Ovary (tissue), 9 donors: ENCODE data around the gene WDFY4. TPM values are rescaled to one million over a fixed set of nuclear protein-coding genes. Genes with fewer than 3 reads are reported as not detected.

Experiments used
- DNase-seq, 5 donors: peaks; one replicate each; pipeline ENCODE4 v3.0.0-alpha.2; 2019 to 2020
- H3K27ac ChIP-seq, 2 donors: fragments of 200-600 bp; one replicate each; pipeline versions ENCODE4 v1.5.1 to v1.8.0; 2019 to 2022
- H3K27me3 ChIP-seq: fragments of 200-600 bp; one replicate; pipeline ENCODE4 v1.8.0; 2022
- H3K36me3 ChIP-seq: fragments of 200-600 bp; sonication (generic); one replicate; pipeline ENCODE4 v1.5.1; 2019
- H3K4me1 ChIP-seq: one replicate; pipeline ENCODE4 v1.8.1; 2013; ENCODE audit warnings: mild to moderate bottlenecking, moderate library complexity; ENCODE audit not compliant: insufficient read depth
- H3K4me3 ChIP-seq: fragments of 200-600 bp; sonication (generic); one replicate; pipeline ENCODE4 v1.5.1; 2017
- H3K9me3 ChIP-seq, 2 donors: fragments of 200-600 bp in 1 of 2; sonication (generic) in 1 of 2; one replicate each; pipeline versions ENCODE4 v1.5.1 to v1.8.1; 2013 to 2019; ENCODE audit warnings: mild to moderate bottlenecking in 1 of 2, moderate library complexity in 1 of 2
- EP300 ChIP-seq: sonication (generic); formaldehyde crosslinking; IDR thresholded peaks from one replicate; pipeline ENCODE4 v1.6.1; 2017; ENCODE audit warnings: antibody characterized with exemption
- POLR2A ChIP-seq: fragments of 450-650 bp; IDR thresholded peaks from one replicate; pipeline ENCODE4 v1.6.1; 2017; ENCODE audit warnings: antibody characterized with exemption, mild to moderate bottlenecking, moderate library complexity
- WGBS, 3 donors: extraction: QIAGEN DNeasy Blood & Tissue Kit in 1 of 3; methylation state at CpG; one replicate each; pipeline versions ENCODE4 v1.1.5 to v1.1.7; 2013 to 2017; 5-methylcytosine and 5-hydroxymethylcytosine counted together
- intact Hi-C, 4 donors: fragments of 100-400 bp; cut with DNase I; formaldehyde crosslinking; loops; one replicate each; pipeline versions ENCODE4 v1.11.0 to v1.15.1; 2022 to 2023
- polyA plus RNA-seq, 2 donors: library from polyadenylated mRNA; stranded (reverse); fragments of 200-250 nt in 1 of 2; fragments of 350-450 nt in 1 of 2; fragmentation: Illumina TruSeq in 1 of 2; extraction: RNeasy Lipid Tissue Mini Kit (QIAGEN cat#74804) in 1 of 2; gene quantifications; one replicate each; pipeline ENCODE4 v1.2.3, GENCODE V29; 2013 to 2014
- total RNA-seq, 7 donors: library from RNA; depleted of rRNA in 2 of 7; stranded (reverse); fragments of >200 nt in 2 of 7; fragmentation: NEBNext Ultra II Directional in 3 of 7; extraction: Animal tissue kit (Norgen Biotek cat#: 25700) in 3 of 7; gene quantifications; one replicate each; pipeline versions ENCODE4 v1.1.0 to v1.2.4, GENCODE V29; 2016 to 2023
- TF ChIP-seq, protein P1 (sequence below), 3 donors: fragments of 450-650 bp in 2 of 3; fragments of 200-600 bp in 1 of 3; IDR thresholded peaks; one replicate each; pipeline versions ENCODE4 v1.5.1 to v1.8.0; 2016 to 2022; ENCODE audit warnings: antibody characterized with exemption in 3 of 3, mild to moderate bottlenecking in 1 of 3
- donor health status: DM: no; HTN: no; CAD: no; lungs with moderate emphysema.
- donor health status: DM: no; HTN: no; CAD: no.
- donor health status: Bipolar disorder and iron deficiency.
- donor health status: DM: yes; HTN: yes; CAD: no.
- donor health status: DM: no; HTN: no; CAD: no.
- donor health status: DM: yes; HTN: yes; CAD: no.

WDFY4 gene
- total and polyA plus RNA-seq, 9 donors, result 0.54 to 4.2 (median 1.7) TPM

DNA sequence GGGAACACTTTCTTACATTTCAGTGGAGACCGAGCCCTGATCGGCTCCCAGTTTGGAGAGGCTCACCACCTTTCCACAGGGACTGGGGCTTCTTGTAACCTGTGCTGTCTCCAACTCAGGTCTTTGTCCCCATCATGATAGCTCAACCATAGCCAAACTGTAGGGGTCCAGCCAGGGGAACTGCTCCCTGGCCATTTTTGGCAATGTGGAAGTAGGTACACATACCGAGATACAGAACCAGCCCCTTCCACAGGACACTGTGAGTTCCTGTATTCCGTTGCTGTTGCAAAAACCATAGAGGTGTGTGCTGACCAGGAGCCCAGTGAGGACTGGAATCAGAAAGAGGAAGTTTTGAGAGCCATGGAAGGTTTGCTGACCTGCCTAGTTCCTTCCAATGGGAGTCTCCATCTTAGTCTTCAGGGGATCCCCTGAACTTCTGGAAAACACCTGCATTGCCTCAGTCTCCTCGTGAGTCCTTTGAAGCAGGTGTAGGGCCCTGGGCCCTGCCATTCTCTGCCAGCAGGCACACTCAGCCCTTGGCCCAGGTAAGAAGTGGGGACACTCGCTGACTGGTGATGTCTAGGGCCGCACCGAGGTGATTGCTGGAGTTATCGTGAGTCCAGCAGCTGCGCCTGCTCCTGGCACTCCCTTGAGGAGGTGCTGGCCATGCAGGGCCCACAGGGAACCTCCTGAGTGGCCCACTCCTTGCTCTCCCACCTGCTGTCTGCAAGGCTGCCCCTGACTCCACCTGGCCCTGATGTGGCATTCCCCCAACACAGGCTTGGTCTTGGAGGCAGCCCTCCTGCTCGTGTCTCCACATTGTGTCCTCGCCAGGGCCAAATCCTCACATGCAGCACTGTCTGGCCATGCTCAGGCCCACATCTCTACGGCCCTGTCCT is 11.2 kb downstream of the WDFY4 start:
- Histone ChIP-seq H3K27ac (no peak overlapping the region), H3K4me1 (no peaks in the 10 kb centered on the region), H3K27me3 (no peaks in the 10 kb centered on the region), H3K4me3 (no peak overlapping the region), H3K9me3 (no peaks in the 10 kb centered on the region), H3K36me3 (no peaks in the 10 kb centered on the region)
- intact Hi-C loops, result no loop called here
- TF ChIP-seq, protein P1, sequence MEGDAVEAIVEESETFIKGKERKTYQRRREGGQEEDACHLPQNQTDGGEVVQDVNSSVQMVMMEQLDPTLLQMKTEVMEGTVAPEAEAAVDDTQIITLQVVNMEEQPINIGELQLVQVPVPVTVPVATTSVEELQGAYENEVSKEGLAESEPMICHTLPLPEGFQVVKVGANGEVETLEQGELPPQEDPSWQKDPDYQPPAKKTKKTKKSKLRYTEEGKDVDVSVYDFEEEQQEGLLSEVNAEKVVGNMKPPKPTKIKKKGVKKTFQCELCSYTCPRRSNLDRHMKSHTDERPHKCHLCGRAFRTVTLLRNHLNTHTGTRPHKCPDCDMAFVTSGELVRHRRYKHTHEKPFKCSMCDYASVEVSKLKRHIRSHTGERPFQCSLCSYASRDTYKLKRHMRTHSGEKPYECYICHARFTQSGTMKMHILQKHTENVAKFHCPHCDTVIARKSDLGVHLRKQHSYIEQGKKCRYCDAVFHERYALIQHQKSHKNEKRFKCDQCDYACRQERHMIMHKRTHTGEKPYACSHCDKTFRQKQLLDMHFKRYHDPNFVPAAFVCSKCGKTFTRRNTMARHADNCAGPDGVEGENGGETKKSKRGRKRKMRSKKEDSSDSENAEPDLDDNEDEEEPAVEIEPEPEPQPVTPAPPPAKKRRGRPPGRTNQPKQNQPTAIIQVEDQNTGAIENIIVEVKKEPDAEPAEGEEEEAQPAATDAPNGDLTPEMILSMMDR (IDR thresholded peaks at IDR 0.05), result no peak
- TF ChIP-seq EP300, result no peak
- WGBS, 3 donors, result 89 to 92% (median 90%) methylated on average over 12 to 13 of the region's 13 CpGs
- no peak for DNase-seq

DNA sequence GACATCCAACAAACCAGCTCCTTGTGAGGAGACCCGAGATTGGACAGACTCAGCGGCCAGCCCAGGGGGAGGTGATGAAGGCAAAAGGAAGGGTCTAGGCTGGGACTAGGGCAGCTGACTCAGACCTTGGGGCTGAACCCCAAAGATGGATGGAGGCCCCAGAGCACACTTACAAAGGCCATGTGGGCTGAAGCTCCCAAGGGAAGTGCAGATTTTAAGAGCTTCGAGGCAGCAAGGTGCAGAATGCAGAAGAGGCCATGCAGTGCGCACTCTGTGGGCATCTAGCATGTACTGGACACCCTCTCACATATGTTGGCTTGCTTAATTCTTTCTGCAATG is 11.8 kb downstream of the WDFY4 start:
- Histone ChIP-seq H3K4me3 (no peak overlapping the region), H3K9me3 (no peaks in the 10 kb centered on the region), H3K36me3 (no peaks in the 10 kb centered on the region), H3K27me3 (no peaks in the 10 kb centered on the region), H3K27ac (no peak overlapping the region), H3K4me1 (no peaks in the 10 kb centered on the region)
- TF ChIP-seq, protein P1 (IDR thresholded peaks at IDR 0.05), result no peak
- TF ChIP-seq POLR2A (no peak), EP300 (no peak)
- intact Hi-C loops, result no loop called here
- DNase-seq, result no peak
- WGBS, 3 donors, result 73 to 95% (median 93%) methylated on average over 4 of the region's 4 CpGs

DNA sequence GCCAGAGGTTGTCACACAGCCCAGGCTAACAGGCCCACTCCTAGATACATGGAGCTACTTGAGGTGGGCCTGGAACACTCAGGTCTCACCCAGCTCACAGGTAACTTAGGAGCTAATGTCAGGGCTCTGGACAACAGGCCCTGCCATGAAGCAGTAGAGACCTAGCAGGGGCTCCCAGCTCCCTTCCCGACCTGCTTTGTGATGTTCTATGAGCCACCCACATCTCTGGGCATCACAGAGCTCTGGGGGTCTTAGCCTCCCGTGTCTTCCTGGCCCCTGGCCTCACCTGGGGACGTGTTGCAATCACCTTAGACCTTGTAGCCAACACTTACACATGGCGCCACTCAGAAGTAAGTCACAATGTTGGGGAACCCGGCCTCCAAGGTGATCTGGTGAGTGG is 12.4 kb downstream of the WDFY4 start:
- TF ChIP-seq EP300 (no peak), POLR2A (no peak)
- TF ChIP-seq, protein P1 (IDR thresholded peaks at IDR 0.05), result no peak
- DNase-seq, result no peak
- Histone ChIP-seq H3K9me3 (no peaks in the 10 kb centered on the region), H3K27me3 (no peaks in the 10 kb centered on the region), H3K36me3 (no peaks in the 10 kb centered on the region), H3K4me3 (no peak overlapping the region), H3K27ac (no peak overlapping the region), H3K4me1 (no peaks in the 10 kb centered on the region)
- 87 to 90% (median 88%) methylated on average over 5 of the region's 5 CpGs for WGBS, 3 donors
- intact Hi-C loops, result no loop called here

DNA sequence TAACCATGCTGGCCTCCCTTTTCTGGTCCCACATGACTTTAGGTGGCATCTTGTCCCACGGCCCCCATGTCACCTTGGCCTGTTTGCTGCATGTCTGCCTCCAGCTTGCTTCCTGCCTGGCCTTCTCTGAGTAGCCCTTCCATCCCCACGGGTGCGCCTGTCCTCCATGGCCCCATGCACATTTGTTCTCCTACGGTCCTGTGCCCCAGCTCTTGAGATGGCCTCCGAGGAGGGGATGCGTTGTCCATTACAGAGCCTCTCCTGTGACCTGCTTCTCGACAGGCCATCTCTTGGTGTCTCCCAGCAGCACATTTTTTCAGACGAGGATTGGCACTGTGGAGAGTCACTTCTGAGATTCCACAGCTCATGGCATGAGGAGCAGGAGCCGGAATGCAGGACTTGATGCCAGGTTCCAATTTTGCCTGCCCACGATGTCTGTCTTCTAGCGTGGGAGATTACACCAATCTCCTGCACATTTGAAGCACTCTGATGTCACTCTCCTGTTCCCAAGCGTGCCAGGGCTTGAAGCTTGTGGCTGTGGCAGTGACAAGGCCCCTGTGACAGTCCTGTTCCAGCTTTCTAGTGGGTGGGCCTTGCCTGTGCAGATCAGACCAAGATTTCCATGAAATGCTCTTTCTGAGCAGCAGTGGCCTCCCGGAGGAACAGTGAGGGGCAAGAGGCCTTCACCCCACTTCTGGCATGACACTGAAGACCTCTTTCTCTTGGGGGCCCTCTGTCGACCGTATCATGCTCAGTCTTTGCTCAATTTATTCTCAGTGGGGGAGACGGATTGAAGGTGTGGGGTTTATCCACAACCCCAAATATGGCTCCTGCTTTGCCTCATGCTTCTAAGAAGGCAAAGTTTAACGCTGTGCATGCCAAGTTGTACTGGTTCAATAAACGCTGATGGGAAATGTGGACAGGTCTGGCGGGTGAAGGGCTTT is 13.4 kb downstream of the WDFY4 start:
- TF ChIP-seq, protein P1 (IDR thresholded peaks at IDR 0.05), result no peak
- no peak for TF ChIP-seq POLR2A
- no peak for TF ChIP-seq EP300
- Histone ChIP-seq H3K27me3 (no peaks in the 10 kb centered on the region), H3K4me1 (no peaks in the 10 kb centered on the region), H3K4me3 (no peak overlapping the region), H3K27ac (no peak overlapping the region), H3K36me3 (no peaks in the 10 kb centered on the region), H3K9me3 (no peaks in the 10 kb centered on the region)
- intact Hi-C loops, result no loop called here
- DNase-seq, result no peak
- 89 to 90% (median 90%) methylated on average over 19 of the region's 19 CpGs for WGBS, 3 donors
